T47D (cell line): ENCODE results near the gene SLC8A1.
A peak's percentile ranks its signal among the peaks of the same experiment; 100 is the strongest.

Experiments used
- DNase-seq, 2 experiments: peaks; one replicate each; pipeline versions ENCODE4 v3.0.0 to v3.0.0-alpha.2; 2011 to 2012; ENCODE audit warnings: low read depth in 1 of 2, low spot score in 1 of 2
- JUND ChIP-seq: IDR thresholded peaks from 2 replicates; pipeline ENCODE4 v1.6.1; 2012; ENCODE audit warnings: low read depth
- in situ Hi-C: cut with HindIII; loops from 2 replicates; pipeline ENCODE4 v1.10.0; 2016; ENCODE audit warnings: low sequenced_read_pairs, low pct_unique_long_range_greater_than_20kb

Gene SLC8A1

DNA sequence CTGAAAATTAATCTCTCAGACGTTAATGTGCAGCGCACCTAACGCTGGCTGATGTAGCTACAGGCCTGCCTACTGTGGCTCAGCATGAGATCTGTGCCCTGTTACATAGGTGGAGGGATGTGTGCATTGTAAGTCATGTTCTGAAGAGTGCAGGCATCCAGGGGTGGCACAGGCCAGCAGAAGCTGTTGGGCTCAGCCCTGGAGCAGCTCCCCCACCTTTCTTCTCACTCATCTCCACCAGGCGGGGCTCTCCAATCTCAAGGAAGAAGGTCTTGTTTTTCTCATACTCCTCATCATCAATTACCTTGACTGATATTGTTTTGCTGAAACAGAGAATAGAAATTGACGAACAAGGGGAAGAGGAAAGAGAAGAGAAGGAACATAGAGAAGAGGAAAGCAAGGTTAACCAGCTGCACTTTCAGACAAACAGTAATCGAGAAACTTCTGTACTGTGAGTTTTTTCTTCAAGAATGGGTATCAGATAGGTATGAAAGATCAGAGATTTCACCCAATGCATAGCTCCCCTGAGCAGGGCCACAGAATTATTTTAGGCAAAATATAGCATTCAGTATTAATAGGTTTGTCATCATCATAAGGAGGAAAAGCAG lies 273.6 kb downstream of the SLC8A1 start:
- no peak for TF ChIP-seq JUND
- no peak for DNase-seq
- in situ Hi-C loops, result no loop called here

DNA sequence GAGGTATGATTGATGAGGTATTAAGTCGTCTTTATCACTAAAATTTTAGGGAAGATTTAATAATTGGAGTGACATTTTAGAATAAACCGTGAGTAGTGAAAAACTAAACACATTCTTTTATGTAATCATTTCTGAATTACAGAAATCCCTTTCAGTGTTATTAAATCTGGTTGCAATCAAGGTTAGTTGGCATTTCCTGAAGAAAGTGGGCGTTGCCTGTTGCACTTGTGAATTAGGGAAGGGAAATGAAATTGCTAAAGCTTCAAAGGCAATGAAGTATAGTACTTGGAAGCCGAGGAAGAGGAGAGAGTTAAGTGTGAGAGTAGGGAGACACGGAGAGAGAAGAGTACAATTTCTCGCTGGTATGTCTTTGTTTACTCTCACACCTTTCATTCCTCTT lies 274.5 kb downstream of the SLC8A1 start:
- in situ Hi-C loops, result no loop called here
- no peak for DNase-seq
- no peak for TF ChIP-seq JUND

DNA sequence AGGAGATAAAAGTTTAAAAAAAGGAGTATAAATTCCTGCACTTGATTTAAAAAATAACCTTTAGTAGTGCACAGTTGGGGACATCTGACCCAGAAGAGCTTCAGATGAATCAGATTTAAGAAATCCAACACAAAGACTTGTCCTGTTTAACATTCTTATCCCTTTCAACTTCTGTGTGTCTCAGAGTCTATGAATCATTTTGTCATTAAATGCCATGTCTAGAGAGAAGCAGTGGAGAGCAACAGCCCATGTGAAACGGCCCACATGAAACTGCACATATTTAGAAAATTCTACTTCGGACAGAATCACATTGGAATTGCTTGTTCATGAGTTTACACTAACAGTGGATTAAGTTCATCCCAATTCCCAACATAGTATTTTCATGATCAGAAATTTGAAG lies 278.6 kb downstream of the SLC8A1 start:
- no peak for DNase-seq
- TF ChIP-seq JUND, result no peak
- in situ Hi-C loops, result no loop called here

DNA sequence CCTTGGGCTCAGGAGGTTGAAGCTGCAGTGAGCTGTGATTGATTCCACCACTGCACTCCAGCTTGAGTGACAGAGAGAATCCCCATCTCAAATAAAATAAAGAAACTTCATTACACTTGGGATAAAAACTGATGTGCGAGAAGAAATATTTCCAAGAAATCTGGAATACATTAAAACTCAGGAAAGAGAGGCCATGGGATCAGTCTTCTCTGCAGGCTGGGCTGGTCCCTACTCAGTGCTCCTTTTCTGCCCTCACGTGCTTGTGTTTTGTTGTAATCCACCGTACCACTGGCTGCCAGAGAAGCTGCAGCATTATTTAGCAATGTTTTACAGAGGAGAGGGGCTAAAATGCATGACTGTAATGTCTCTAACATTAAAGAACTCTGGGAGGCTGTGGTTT lies 282.0 kb downstream of the SLC8A1 start:
- TF ChIP-seq JUND, result no peak
- no peak for DNase-seq
- in situ Hi-C loops, result no loop called here

DNA sequence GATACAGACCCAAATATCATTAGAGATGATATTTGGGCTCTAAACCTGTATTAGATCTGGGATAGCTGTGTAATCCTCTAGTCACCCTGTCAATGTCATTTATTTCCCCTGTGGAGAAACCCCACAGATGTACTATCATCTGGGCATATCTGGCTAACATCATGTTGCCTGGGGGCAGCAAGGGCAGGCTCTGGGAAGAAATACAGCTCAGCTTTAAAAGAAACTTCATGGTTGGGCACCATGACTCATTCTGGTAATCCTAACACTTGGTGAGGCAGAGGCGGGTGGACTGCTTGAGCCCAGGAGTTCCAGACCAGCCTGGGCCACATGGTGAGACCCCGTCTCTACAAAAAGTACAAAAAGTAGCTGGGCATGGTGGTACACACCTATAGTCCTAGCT lies 282.5 kb downstream of the SLC8A1 start:
- no peak for DNase-seq
- TF ChIP-seq JUND, result no peak
- in situ Hi-C loops, result no loop called here

DNA sequence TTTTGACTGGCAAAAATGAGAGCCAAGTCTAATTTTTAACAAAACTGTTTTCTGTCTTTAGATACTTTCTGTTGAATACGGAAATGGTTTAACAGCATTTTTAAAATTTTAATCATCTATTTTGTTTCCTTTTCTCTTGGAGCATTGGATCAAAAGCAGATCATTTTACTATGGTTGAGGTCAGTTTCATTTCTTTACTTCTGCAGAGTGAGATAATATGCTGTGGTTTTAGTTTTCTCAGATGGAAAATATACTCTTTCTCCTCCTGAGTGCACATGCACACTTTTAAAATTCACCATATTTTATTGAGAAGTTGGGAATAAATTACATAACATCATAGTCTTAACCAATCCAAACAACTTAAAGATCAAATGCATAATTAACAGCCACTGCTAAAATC lies 283.3 kb downstream of the SLC8A1 start:
- no peak for DNase-seq
- TF ChIP-seq JUND, result no peak
- in situ Hi-C loops, result no loop called here

DNA sequence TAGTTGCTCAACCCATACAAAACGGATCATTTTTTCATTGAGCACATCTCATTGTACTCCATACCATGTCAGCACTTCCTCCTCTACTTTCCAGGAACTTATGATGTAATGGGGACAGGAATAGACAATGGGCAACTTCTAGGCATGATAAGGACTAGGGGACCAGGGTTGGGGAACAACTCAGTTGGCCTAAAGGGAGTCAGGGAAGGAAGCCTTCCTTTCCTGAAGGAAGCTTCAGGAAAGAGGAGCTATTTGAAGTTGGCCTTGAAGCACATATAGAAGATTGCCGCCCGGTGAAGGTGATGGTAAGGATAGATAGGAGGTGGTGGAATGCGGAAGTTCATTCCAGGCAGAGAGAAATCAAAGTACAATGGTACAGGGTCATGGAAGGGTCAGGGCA lies 283.9 kb downstream of the SLC8A1 start:
- in situ Hi-C loops, result no loop called here
- TF ChIP-seq JUND, result no peak
- peak in 1 of 2 experiments; percentile 20 for DNase-seq

DNA sequence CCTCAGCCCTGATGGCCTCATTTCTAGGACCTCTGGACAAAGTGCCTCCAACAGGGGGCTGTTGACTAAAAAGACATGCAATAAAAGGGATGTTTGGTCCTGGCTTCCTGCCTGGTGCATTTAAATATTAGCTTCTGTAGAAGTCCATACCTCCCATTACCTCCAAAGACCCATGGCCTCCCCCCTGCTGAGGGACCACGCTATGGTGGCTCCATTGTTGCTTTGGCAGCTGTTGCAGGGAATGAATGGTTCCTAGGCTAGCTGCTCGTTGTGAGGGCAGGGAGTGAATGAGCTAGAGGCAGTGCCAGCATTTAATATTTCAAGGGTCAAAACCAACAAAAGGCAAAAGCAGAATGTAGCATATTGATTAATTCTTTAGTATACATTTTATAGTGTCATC lies 285.9 kb downstream of the SLC8A1 start:
- TF ChIP-seq JUND, result no peak
- no peak for DNase-seq
- in situ Hi-C loops, result no loop called here

DNA sequence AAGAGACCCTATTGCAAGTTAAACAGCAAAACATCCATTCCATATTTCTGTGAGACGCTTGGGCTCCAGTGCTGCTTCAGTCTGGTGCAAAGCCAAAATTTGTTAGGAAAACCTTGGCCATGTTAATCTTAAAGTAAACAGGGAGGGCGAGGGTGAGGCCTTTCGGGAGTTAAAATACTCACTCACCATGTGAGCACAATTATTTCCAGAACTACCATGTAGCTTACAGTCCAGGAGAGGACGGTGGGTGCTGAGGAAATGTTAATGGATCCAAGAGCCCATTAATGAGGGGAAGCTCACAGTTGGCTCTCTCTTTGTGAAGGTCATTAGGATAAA lies 286.4 kb downstream of the SLC8A1 start:
- no peak for TF ChIP-seq JUND
- in situ Hi-C loops, result no loop called here
- DNase-seq, result no peak

DNA sequence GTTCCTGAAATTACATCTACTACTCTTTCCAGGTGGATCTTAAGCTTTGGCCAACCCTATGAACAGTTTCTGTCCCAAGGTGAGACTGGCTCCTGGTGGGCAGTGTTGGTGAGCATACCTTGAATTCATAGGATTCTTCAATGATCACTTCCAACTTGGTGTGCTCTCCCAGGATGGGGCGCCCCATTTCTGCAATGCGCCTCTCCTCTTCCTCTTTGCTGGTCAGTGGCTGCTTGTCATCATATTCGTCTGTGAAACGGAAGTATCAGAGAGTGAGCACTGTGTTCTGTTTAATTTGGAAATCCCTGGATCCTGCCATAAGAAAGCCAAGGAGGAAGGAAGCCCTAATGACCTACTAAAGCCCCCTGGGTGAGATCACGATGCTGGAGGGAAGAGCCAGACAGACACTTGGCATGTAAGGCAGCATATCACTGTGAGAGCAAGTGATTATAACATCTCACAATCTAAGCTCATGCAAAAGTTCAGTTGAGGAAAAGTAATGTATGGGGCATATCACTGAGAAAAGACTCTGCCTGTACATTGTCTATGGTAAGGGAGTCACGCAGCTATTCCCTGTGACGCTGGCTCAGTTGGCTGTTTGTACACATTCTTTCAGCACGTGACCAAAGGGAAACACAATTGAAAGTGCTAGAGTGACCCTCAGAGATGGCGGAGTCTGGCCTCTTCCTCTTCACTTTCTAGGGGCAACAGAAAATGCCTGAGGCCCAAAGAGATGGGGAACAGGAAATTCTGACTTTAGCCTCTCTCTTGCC lies 287.0 kb downstream of the SLC8A1 start:
- in situ Hi-C loops, result no loop called here
- TF ChIP-seq JUND, result no peak
- DNase-seq, result no peak

DNA sequence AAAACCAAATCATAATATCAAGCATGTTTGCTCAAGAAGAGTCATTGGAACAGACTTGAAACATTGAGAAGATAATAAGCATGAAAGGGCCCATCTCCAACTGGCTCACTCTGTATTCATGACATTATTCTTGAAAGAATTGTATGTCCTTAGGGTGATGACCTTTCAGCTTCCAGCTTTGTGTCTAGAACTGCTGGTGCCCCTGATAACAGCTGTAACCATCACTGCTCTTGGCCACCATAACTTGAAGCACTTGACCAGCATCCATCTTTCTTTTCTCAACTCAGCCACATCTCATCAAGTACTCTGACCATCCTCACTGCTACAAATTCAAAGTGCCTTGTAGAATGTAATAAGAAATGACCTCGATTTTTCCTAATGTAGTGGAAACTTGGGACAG lies 289.9 kb downstream of the SLC8A1 start:
- DNase-seq, result no peak
- TF ChIP-seq JUND, result no peak
- in situ Hi-C loops, result no loop called here

DNA sequence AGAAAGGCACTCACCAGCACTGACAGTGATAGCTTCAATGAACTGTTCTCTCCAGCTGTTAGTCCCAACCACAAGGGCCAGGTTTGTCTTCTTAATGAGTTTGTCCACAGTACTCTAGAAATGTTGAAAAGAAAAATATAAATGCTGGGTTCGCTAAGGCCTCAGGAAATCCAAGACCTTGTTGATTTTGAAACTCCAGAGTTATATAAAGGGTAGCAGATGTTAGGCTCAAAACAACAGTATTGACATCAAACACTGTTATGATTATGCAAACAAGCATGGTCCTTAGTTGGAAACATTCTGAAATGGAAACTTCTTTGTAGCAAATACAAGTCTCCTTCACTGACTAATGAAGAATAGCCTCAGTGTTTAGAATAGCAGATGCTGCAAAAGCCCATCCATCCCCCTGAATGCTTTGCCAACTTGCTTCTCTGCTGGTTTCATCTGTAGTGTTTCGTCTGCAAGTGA lies 291.1 kb downstream of the SLC8A1 start:
- TF ChIP-seq JUND, result no peak
- DNase-seq, result no peak
- in situ Hi-C loops, result no loop called here

DNA sequence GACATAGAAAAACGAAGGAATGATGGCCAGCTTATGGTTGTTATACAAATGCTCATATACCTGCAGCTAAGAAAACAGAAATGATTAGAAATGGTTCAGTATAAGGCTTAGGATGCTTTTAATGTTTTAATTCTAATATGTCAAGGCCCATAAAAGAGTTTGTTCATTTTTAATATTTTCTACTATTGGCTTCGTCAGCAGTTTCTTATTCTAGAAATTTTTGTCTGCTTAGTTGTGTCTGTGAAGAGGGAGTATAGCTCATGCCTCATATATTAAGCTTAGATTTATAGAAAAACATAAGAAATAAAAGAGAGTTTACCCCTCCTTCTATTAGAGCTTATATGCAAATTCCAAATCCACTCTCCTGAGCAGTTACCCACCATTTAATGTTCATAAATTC lies 292.6 kb downstream of the SLC8A1 start:
- TF ChIP-seq JUND, result no peak
- DNase-seq, result no peak
- in situ Hi-C loops, result no loop called here

DNA sequence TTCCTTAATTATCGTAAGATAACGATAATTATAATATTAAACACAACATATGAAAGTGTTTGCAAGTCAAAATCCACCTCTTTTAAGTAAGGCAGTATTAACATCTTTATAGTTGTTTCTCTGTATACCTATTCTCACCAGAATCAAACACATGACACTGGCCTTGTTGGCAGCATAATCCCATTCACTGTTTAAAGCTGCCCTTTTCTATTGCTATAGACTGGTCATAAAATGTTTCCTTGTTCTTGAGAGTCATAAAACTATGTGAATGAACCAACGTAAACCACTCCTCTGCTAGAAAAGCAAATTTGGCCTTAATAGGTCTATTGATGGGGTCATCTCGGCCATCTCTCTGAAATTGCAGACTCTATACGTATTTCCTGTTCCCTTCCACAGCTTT lies 293.1 kb downstream of the SLC8A1 start:
- no peak for TF ChIP-seq JUND
- in situ Hi-C loops, result no loop called here

More for the DNA sequence above, 293.1 kb downstream of the SLC8A1 start:
- no peak for DNase-seq
